Measurements from ENCODE around the gene GSG1.
"Not testable (repeated sequence)": the region's sequence is repeated elsewhere in the genome, so short reads cannot be mapped to it uniquely, and the experiment has no call there.

The GSG1 gene

GRCh38 chr12:13088496-13088895, 15.0 kb downstream of the GSG1 start:
- no peak for DNase-seq

GRCh38 chr12:13087766-13088165, 15.7 kb downstream of the GSG1 start:
- no peak for DNase-seq

GRCh38 chr12:13085968-13086686, 17.3 kb downstream of the GSG1 start:
- DNase-seq, result no peak

GRCh38 chr12:13084898-13085640, 18.4 kb downstream of the GSG1 start:
- no peak for DNase-seq

GRCh38 chr12:13083638-13084037, 19.8 kb downstream of the GSG1 start:
- DNase-seq, result not testable (repeated sequence)

- no peak for DNase-seq
These were observed 20.6 kb downstream of the GSG1 start for GRCh38 chr12:13082861-13083260.

GRCh38 chr12:13080266-13080665, 23.2 kb downstream of the GSG1 start:
- DNase-seq, result no peak

GRCh38 chr12:13079440-13079906, 24.0 kb downstream of the GSG1 start:
- no peak for DNase-seq

- no peak for DNase-seq
These were observed 27.5 kb downstream of the GSG1 start for GRCh38 chr12:13075786-13076570.

GRCh38 chr12:13075118-13075480, 28.4 kb downstream of the GSG1 start:
- no peak for DNase-seq

GRCh38 chr12:13074396-13075117, 28.9 kb downstream of the GSG1 start:
- DNase-seq, result no peak

GRCh38 chr12:13073173-13073572, 30.3 kb downstream of the GSG1 start:
- DNase-seq, result no peak

- DNase-seq, result no peak
These were observed 31.9 kb downstream of the GSG1 start for GRCh38 chr12:13071305-13072280.

- DNase-seq, result no peak
These were observed 34.1 kb downstream of the GSG1 start for GRCh38 chr12:13069380-13069779.

GRCh38 chr12:13067322-13067721, 36.1 kb downstream of the GSG1 start:
- no peak for DNase-seq

- no peak for DNase-seq
These were observed 37.0 kb downstream of the GSG1 start for GRCh38 chr12:13066459-13066858.

GRCh38 chr12:13066014-13066413, 37.5 kb downstream of the GSG1 start:
- DNase-seq, result no peak

GRCh38 chr12:13062669-13063068, 40.8 kb downstream of the GSG1 start:
- DNase-seq, result no peak

- no peak for DNase-seq
These were observed 42.1 kb downstream of the GSG1 start for GRCh38 chr12:13061377-13061776.

- DNase-seq, result no peak
These were observed 42.9 kb downstream of the GSG1 start for GRCh38 chr12:13060581-13060980.

GRCh38 chr12:13053617-13054016, 49.9 kb downstream of the GSG1 start:
- not testable (repeated sequence) for DNase-seq

GRCh38 chr12:13052421-13052820, 51.0 kb downstream of the GSG1 start:
- DNase-seq, result no peak

Measured in NK-92 treated with Interleukin-12 subunit alpha and Interleukin-12 subunit beta, amount 100 ng/mL, for 24 hours (cell line).